GM23338 (cell line): ENCODE data around the gene BNIP1. TPM values are rescaled to one million over a fixed set of nuclear protein-coding genes. Genes with fewer than 3 reads are reported as not detected.

Source experiments
- ATAC-seq: fragments of 200-7000 bp; cut with Tn5 transposase; 3 replicates; pipeline ENCODE4 v1.9.1; 2020
- DNase-seq: peaks from one replicate; pipeline ENCODE4 v3.0.0-alpha.2; 2015; ENCODE audit warnings: low spot score
- H2AFZ ChIP-seq: fragments of 200-600 bp; sonication (generic); 2 replicates; pipeline ENCODE4 v1.8.0; 2016; ENCODE audit warnings: antibody characterized with exemption, mild to moderate bottlenecking, moderate library complexity
- H3F3A ChIP-seq: fragments of 200-600 bp; sonication (generic); replicated peaks from 2 replicates; pipeline ENCODE4 v1.8.0; 2017; ENCODE audit warnings: antibody characterized with exemption, mixed run types, low read depth
- H3K27ac ChIP-seq: fragments of 200-600 bp; sonication (generic); 2 replicates; pipeline ENCODE4 v1.6.1; 2016; ENCODE audit warnings: low read depth
- H3K27me3 ChIP-seq: fragments of 200-600 bp; sonication (generic); 2 replicates; pipeline ENCODE4 v1.8.0; 2016; ENCODE audit warnings: mild to moderate bottlenecking, mixed run types, moderate library complexity; ENCODE audit not compliant: insufficient read depth
- H3K36me3 ChIP-seq: fragments of 200-600 bp; sonication (generic); 2 replicates; pipeline ENCODE4 v1.8.0; 2016; ENCODE audit warnings: mild to moderate bottlenecking; ENCODE audit not compliant: insufficient read depth
- H3K4me1 ChIP-seq: fragments of 200-600 bp; sonication (generic); 2 replicates; pipeline ENCODE4 v1.8.0; 2016; ENCODE audit warnings: mild to moderate bottlenecking, moderate library complexity; ENCODE audit not compliant: insufficient read depth
- H3K4me2 ChIP-seq: fragments of 200-600 bp; sonication (generic); 2 replicates; pipeline ENCODE4 v1.7.1; 2017; ENCODE audit warnings: mixed run types
- H3K4me3 ChIP-seq: fragments of 200-600 bp; sonication (generic); 2 replicates; pipeline ENCODE4 v1.6.1; 2016; ENCODE audit warnings: mixed run types
- H3K79me2 ChIP-seq: fragments of 200-600 bp; sonication (generic); replicated peaks from 2 replicates; pipeline ENCODE4 v1.8.0; 2017; ENCODE audit warnings: mild to moderate bottlenecking; ENCODE audit not compliant: insufficient read depth
- H3K9me2 ChIP-seq: fragments of 200-600 bp; sonication (generic); 2 replicates; pipeline ENCODE4 v1.8.0; 2017; ENCODE audit not compliant: insufficient read depth
- H4K20me1 ChIP-seq: fragments of 200-600 bp; sonication (generic); replicated peaks from 2 replicates; pipeline ENCODE4 v1.8.0; 2017; ENCODE audit warnings: mild to moderate bottlenecking; ENCODE audit not compliant: insufficient read depth
- H3K27ac Mint-ChIP-seq: 2 replicates; pipeline ENCODE4 v1.8.0; 2020; ENCODE audit warnings: inconsistent platforms, mild to moderate bottlenecking, moderate library complexity, mixed read lengths
- H3K27me3 Mint-ChIP-seq: 3 replicates; pipeline ENCODE4 v1.8.0; 2022; ENCODE audit warnings: low read depth, mild to moderate bottlenecking, moderate library complexity, mixed read lengths, inconsistent platforms; ENCODE audit not compliant: insufficient read depth, poor library complexity
- H3K36me3 Mint-ChIP-seq: 3 replicates; pipeline ENCODE4 v1.8.0; 2021; ENCODE audit warnings: low read depth, mild to moderate bottlenecking, inconsistent platforms, moderate library complexity, mixed read lengths
- H3K4me1 Mint-ChIP-seq: 3 replicates; pipeline ENCODE4 v1.8.0; 2020; ENCODE audit warnings: mild to moderate bottlenecking, inconsistent platforms, mixed read lengths
- H3K4me3 Mint-ChIP-seq: 3 replicates; pipeline ENCODE4 v1.8.0; 2021; ENCODE audit warnings: moderate library complexity, mild to moderate bottlenecking, inconsistent platforms, mixed read lengths
- H3K9me3 Mint-ChIP-seq: 3 replicates; pipeline ENCODE4 v1.8.0; 2020; ENCODE audit warnings: moderate library complexity, mild to moderate bottlenecking, inconsistent platforms, mixed read lengths
- CREB1 ChIP-seq: fragments of 250-450 bp; sonication (Bioruptor Pico); IDR thresholded peaks from 2 replicates; pipeline ENCODE4 v1.5.0; 2020; ENCODE audit warnings: low read depth, mild to moderate bottlenecking, moderate library complexity
- EZH2 ChIP-seq: fragments of 200-600 bp; sonication (generic); IDR thresholded peaks from one replicate; pipeline ENCODE4 v1.8.0; 2017; ENCODE audit warnings: antibody characterized with exemption, mild to moderate bottlenecking, low read depth; ENCODE audit not compliant: unreplicated experiment
- JUNB ChIP-seq: IDR thresholded peaks from one replicate; pipeline ENCODE4 v1.6.1; 2016; ENCODE audit warnings: antibody characterized with exemption; ENCODE audit not compliant: unreplicated experiment
- NANOG ChIP-seq: IDR thresholded peaks from 2 replicates; pipeline ENCODE4 v1.6.1; 2016; ENCODE audit warnings: antibody characterized with exemption, borderline replicate concordance
- POLR2AphosphoS5 ChIP-seq: IDR thresholded peaks from 2 replicates; pipeline ENCODE4 v1.6.1; 2016; ENCODE audit warnings: antibody characterized with exemption, low read depth
- STAT1 ChIP-seq: IDR thresholded peaks from one replicate; pipeline ENCODE4 v1.6.1; 2016; ENCODE audit warnings: antibody characterized with exemption; ENCODE audit not compliant: unreplicated experiment
- ZNF114 ChIP-seq: fragments of 250-450 bp; sonication (Bioruptor Pico); IDR thresholded peaks from 2 replicates; pipeline ENCODE4 v1.5.0; 2020; ENCODE audit warnings: mild to moderate bottlenecking, moderate library complexity
- ZNF331 ChIP-seq: fragments of 250-450 bp; sonication (Bioruptor Pico); IDR thresholded peaks from 2 replicates; pipeline ENCODE4 v1.5.0; 2020; ENCODE audit warnings: low read depth, mild to moderate bottlenecking, moderate library complexity
- polyA plus RNA-seq: library from polyadenylated mRNA; unstranded; fragments of >200 nt; fragmentation: Nextera tagmentation; extraction: Ambion mirVana; gene quantifications from 2 replicates; pipeline ENCODE4 v1.2.1, GENCODE V29; 2016
- total RNA-seq: library from RNA; depleted of rRNA; stranded (reverse); fragments of >200 nt; shearing (Covaris generic); gene quantifications from 2 replicates; pipeline ENCODE4 v1.2.3, GENCODE V29; 2014
- TF ChIP-seq, protein P1 (sequence below), 2 experiments: fragments of 200-600 bp in 1 of 2; sonication (generic) in 1 of 2; conservative IDR thresholded peaks; 2 replicates each; pipeline versions ENCODE4 v1.5.1 to v1.6.1; 2016 to 2017; ENCODE audit warnings: antibody characterized with exemption in 2 of 2, low read depth in 2 of 2, mild to moderate bottlenecking in 2 of 2, moderate library complexity in 1 of 2
- TF ChIP-seq, protein P2 (sequence below): IDR thresholded peaks from one replicate; pipeline ENCODE4 v1.6.1; 2018; ENCODE audit warnings: antibody characterized with exemption; ENCODE audit not compliant: unreplicated experiment
- TF ChIP-seq, protein P3 (sequence below): fragments of 250-450 bp; sonication (Bioruptor Pico); IDR thresholded peaks from 2 replicates; pipeline ENCODE4 v1.5.0; 2020; ENCODE audit warnings: mild to moderate bottlenecking, moderate library complexity

Gene BNIP1
- total and polyA plus RNA-seq, 2 experiments from 2014 or later, result 12.1 to 17.0 TPM

DNA sequence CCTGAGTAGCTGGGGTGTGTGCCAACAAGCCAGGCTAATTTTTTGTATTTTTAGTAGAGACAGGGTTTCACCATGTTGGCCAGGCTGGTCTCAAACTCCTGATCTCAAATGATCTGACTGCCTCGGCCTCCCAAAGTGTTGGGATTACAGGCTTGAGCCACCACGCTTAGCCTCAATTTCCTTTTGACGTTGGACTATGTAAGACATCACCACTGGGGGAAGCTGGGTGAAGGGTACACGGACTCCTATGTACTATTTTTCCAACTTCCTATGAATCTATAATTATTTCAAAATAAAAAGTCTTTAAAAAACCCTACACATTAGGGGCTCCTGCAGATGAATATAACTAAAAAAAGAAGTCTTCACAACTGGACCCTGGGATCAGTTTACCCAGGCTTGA is 46.7 kb downstream of the BNIP1 start:
- peaks cover 4% of the 10 kb centered on the region for H3K27me3 Mint-ChIP-seq
- no peak overlapping the region for H3K4me3 Mint-ChIP-seq
- no peaks in the 10 kb centered on the region for H3K4me1 Mint-ChIP-seq
- no peak for DNase-seq
- no peaks in the 10 kb centered on the region for H3K4me1 ChIP-seq
- no peaks in the 10 kb centered on the region for H3K36me3 ChIP-seq
- H4K20me1 ChIP-seq, result no peaks in the 10 kb centered on the region
- TF ChIP-seq ZNF331 (CRISPR knock-in tag), result no peak
- TF ChIP-seq JUNB, result no peak
- TF ChIP-seq EZH2, result no peak
- TF ChIP-seq STAT1, result no peak
- ATAC-seq, result no peak
- no peak overlapping the region for H3K4me2 ChIP-seq
- no peak overlapping the region for H3K4me3 ChIP-seq
- no peaks in the 10 kb centered on the region for H3K79me2 ChIP-seq
- H2AFZ ChIP-seq, result no peak overlapping the region
- H3F3A ChIP-seq, result no peaks in the 10 kb centered on the region
- no peak overlapping the region for H3K27ac ChIP-seq
- H3K36me3 Mint-ChIP-seq, result no peaks in the 10 kb centered on the region
- no peaks in the 10 kb centered on the region for H3K9me2 ChIP-seq
- no peaks in the 10 kb centered on the region for H3K27me3 ChIP-seq
- H3K9me3 Mint-ChIP-seq, result no peaks in the 10 kb centered on the region; the same call in 1 of the 3 replicates
- H3K27ac Mint-ChIP-seq, result no peak overlapping the region

DNA sequence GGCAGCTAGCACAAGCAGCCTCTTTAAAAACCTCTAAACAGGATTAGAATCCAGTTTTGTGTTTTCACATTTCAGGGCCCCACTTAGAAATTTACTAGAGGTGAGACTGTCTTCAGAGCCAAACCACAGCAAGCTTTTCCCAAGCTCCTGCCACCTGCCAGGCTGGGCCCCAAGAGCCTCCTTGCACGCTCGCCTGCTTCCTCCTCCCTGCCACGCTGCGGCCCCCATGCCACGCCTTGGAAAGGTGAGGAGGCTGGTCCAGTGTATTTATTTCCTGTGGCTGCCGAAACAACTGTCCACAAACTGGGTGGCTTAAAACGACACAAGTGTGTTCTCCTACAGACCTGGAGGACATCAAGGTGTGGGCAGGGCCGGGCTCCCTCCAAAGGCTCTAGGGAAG is 47.2 kb downstream of the BNIP1 start:
- Histone ChIP-seq H3K36me3 (no peaks in the 10 kb centered on the region), H4K20me1 (no peaks in the 10 kb centered on the region), H3K27ac (no peak overlapping the region), H3F3A (no peaks in the 10 kb centered on the region), H2AFZ (no peak overlapping the region), H3K4me3 (no peak overlapping the region), H3K79me2 (no peaks in the 10 kb centered on the region), H3K4me2 (no peak overlapping the region), H3K4me1 (no peaks in the 10 kb centered on the region), H3K27me3 (no peaks in the 10 kb centered on the region), H3K9me2 (no peaks in the 10 kb centered on the region)
- Mint-ChIP-seq H3K27ac (no peak overlapping the region), H3K4me3 (no peak overlapping the region), H3K36me3 (no peaks in the 10 kb centered on the region), H3K9me3 (no peaks in the 10 kb centered on the region; the same call in 1 of the 3 replicates), H3K4me1 (no peaks in the 10 kb centered on the region), H3K27me3 (peaks cover 4% of the 10 kb centered on the region)
- ATAC-seq (no peak), DNase-seq (no peak)
- TF ChIP-seq POLR2AphosphoS5 (no peak), NANOG (no peak), JUNB (no peak), ZNF114 (CRISPR knock-in tag) (no peak), ZNF331 (CRISPR knock-in tag) (no peak), CREB1 (CRISPR knock-in tag) (no peak), EZH2 (no peak)
- TF ChIP-seq, protein P1, sequence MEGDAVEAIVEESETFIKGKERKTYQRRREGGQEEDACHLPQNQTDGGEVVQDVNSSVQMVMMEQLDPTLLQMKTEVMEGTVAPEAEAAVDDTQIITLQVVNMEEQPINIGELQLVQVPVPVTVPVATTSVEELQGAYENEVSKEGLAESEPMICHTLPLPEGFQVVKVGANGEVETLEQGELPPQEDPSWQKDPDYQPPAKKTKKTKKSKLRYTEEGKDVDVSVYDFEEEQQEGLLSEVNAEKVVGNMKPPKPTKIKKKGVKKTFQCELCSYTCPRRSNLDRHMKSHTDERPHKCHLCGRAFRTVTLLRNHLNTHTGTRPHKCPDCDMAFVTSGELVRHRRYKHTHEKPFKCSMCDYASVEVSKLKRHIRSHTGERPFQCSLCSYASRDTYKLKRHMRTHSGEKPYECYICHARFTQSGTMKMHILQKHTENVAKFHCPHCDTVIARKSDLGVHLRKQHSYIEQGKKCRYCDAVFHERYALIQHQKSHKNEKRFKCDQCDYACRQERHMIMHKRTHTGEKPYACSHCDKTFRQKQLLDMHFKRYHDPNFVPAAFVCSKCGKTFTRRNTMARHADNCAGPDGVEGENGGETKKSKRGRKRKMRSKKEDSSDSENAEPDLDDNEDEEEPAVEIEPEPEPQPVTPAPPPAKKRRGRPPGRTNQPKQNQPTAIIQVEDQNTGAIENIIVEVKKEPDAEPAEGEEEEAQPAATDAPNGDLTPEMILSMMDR (conservative IDR thresholded peaks at IDR 0.05; ENCODE audit: low read depth in 2 of 2), result no peak
- TF ChIP-seq, protein P2, sequence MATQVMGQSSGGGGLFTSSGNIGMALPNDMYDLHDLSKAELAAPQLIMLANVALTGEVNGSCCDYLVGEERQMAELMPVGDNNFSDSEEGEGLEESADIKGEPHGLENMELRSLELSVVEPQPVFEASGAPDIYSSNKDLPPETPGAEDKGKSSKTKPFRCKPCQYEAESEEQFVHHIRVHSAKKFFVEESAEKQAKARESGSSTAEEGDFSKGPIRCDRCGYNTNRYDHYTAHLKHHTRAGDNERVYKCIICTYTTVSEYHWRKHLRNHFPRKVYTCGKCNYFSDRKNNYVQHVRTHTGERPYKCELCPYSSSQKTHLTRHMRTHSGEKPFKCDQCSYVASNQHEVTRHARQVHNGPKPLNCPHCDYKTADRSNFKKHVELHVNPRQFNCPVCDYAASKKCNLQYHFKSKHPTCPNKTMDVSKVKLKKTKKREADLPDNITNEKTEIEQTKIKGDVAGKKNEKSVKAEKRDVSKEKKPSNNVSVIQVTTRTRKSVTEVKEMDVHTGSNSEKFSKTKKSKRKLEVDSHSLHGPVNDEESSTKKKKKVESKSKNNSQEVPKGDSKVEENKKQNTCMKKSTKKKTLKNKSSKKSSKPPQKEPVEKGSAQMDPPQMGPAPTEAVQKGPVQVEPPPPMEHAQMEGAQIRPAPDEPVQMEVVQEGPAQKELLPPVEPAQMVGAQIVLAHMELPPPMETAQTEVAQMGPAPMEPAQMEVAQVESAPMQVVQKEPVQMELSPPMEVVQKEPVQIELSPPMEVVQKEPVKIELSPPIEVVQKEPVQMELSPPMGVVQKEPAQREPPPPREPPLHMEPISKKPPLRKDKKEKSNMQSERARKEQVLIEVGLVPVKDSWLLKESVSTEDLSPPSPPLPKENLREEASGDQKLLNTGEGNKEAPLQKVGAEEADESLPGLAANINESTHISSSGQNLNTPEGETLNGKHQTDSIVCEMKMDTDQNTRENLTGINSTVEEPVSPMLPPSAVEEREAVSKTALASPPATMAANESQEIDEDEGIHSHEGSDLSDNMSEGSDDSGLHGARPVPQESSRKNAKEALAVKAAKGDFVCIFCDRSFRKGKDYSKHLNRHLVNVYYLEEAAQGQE, result no peak
- TF ChIP-seq, protein P3, sequence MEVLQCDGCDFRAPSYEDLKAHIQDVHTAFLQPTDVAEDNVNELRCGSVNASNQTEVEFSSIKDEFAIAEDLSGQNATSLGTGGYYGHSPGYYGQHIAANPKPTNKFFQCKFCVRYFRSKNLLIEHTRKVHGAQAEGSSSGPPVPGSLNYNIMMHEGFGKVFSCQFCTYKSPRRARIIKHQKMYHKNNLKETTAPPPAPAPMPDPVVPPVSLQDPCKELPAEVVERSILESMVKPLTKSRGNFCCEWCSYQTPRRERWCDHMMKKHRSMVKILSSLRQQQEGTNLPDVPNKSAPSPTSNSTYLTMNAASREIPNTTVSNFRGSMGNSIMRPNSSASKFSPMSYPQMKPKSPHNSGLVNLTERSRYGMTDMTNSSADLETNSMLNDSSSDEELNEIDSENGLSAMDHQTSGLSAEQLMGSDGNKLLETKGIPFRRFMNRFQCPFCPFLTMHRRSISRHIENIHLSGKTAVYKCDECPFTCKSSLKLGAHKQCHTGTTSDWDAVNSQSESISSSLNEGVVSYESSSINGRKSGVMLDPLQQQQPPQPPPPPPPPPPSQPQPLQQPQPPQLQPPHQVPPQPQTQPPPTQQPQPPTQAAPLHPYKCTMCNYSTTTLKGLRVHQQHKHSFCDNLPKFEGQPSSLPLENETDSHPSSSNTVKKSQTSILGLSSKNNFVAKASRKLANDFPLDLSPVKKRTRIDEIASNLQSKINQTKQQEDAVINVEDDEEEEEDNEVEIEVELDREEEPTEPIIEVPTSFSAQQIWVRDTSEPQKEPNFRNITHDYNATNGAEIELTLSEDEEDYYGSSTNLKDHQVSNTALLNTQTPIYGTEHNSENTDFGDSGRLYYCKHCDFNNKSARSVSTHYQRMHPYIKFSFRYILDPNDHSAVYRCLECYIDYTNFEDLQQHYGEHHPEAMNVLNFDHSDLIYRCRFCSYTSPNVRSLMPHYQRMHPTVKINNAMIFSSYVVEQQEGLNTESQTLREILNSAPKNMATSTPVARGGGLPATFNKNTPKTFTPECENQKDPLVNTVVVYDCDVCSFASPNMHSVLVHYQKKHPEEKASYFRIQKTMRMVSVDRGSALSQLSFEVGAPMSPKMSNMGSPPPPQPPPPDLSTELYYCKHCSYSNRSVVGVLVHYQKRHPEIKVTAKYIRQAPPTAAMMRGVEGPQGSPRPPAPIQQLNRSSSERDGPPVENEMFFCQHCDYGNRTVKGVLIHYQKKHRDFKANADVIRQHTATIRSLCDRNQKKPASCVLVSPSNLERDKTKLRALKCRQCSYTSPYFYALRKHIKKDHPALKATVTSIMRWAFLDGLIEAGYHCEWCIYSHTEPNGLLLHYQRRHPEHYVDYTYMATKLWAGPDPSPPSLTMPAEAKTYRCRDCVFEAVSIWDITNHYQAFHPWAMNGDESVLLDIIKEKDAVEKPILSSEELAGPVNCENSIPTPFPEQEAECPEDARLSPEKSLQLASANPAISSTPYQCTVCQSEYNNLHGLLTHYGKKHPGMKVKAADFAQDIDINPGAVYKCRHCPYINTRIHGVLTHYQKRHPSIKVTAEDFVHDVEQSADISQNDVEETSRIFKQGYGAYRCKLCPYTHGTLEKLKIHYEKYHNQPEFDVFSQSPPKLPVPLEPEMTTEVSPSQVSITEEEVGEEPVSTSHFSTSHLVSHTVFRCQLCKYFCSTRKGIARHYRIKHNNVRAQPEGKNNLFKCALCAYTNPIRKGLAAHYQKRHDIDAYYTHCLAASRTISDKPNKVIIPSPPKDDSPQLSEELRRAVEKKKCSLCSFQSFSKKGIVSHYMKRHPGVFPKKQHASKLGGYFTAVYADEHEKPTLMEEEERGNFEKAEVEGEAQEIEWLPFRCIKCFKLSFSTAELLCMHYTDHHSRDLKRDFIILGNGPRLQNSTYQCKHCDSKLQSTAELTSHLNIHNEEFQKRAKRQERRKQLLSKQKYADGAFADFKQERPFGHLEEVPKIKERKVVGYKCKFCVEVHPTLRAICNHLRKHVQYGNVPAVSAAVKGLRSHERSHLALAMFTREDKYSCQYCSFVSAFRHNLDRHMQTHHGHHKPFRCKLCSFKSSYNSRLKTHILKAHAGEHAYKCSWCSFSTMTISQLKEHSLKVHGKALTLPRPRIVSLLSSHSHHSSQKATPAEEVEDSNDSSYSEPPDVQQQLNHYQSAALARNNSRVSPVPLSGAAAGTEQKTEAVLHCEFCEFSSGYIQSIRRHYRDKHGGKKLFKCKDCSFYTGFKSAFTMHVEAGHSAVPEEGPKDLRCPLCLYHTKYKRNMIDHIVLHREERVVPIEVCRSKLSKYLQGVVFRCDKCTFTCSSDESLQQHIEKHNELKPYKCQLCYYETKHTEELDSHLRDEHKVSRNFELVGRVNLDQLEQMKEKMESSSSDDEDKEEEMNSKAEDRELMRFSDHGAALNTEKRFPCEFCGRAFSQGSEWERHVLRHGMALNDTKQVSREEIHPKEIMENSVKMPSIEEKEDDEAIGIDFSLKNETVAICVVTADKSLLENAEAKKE (CRISPR knock-in tag), result no peak
